GM21723 (cell line): Measurements from ENCODE around the gene ACTL8.
"Not testable (repeated sequence)": the region's sequence is repeated elsewhere in the genome, so short reads cannot be mapped to it uniquely, and the experiment has no call there.

ENCODE experiments used
- ATAC-seq: cut with Tn5 transposase; IDR thresholded peaks from one replicate; pipeline ENCODE4 v1.9.1; 2021; ENCODE audit warnings: mild to moderate bottlenecking, moderate library complexity; ENCODE audit not compliant: unreplicated experiment

The ACTL8 gene

GRCh38 chr1:17735348-17735747, 19.8 kb upstream of the ACTL8 start:
- ATAC-seq: no peak

- no peak for ATAC-seq
These were observed 19.3 kb upstream of the ACTL8 start for GRCh38 chr1:17735793-17736192.

GRCh38 chr1:17736625-17737024, 18.5 kb upstream of the ACTL8 start:
- ATAC-seq: no peak

- ATAC-seq: no peak
These were observed 16.1 kb upstream of the ACTL8 start for GRCh38 chr1:17739050-17739449.

- ATAC-seq: no peak
These were observed 14.1 kb upstream of the ACTL8 start for GRCh38 chr1:17741052-17741451.

- ATAC-seq: no peak
These were observed 12.6 kb upstream of the ACTL8 start for GRCh38 chr1:17742583-17742982.

- ATAC-seq: no peak
These were observed 12.0 kb upstream of the ACTL8 start for GRCh38 chr1:17743008-17743647.

GRCh38 chr1:17743925-17744324, 11.2 kb upstream of the ACTL8 start:
- ATAC-seq: no peak

- ATAC-seq: no peak
These were observed 10.3 kb upstream of the ACTL8 start for GRCh38 chr1:17744666-17745478.

- no peak for ATAC-seq
These were observed 9.6 kb upstream of the ACTL8 start for GRCh38 chr1:17745479-17745955.

GRCh38 chr1:17746281-17746680, 8.9 kb upstream of the ACTL8 start:
- ATAC-seq: not testable (repeated sequence)

GRCh38 chr1:17746920-17747319, 8.2 kb upstream of the ACTL8 start:
- no peak for ATAC-seq

GRCh38 chr1:17750333-17750732, 4.8 kb upstream of the ACTL8 start:
- no peak for ATAC-seq

- no peak for ATAC-seq
These were observed 2.8 kb upstream of the ACTL8 start for GRCh38 chr1:17752356-17752755.

GRCh38 chr1:17757426-17757825, 2.3 kb downstream of the ACTL8 start:
- no peak for ATAC-seq

- ATAC-seq: no peak
These were observed 4.0 kb downstream of the ACTL8 start for GRCh38 chr1:17759114-17759513.

GRCh38 chr1:17762313-17762712, 7.2 kb downstream of the ACTL8 start:
- ATAC-seq: no peak

- no peak for ATAC-seq
These were observed 8.3 kb downstream of the ACTL8 start for GRCh38 chr1:17763417-17763816.

GRCh38 chr1:17763995-17764394, 8.9 kb downstream of the ACTL8 start:
- ATAC-seq: no peak

GRCh38 chr1:17764591-17764990, 9.5 kb downstream of the ACTL8 start:
- no peak for ATAC-seq

- no peak for ATAC-seq
These were observed 10.6 kb downstream of the ACTL8 start for GRCh38 chr1:17765444-17766411.
